ENCODE data around the gene HJV.

Gene HJV

DNA sequence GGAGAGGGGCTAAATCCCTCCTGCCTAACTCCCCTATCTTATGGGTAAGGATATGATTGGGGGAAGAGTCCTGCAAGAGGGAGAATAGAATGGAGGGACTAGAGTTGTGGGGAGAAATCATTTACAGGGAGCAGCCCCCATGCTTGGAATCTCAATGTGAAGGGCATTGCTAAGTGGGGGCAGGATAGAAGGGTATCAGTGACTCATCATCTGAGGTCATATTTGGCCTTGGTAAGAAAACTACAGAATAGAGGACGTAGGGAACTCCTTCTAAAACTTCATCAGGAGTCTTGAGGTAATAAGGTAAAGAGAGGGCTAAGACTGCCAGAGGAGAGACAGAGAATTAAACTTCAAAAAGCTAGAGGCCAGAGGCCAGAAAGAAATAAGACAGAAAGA lies 487 bp downstream of the HJV start:
- DNase-seq (ENCODE audit: low read depth in 2 of 2) = no peak

DNA sequence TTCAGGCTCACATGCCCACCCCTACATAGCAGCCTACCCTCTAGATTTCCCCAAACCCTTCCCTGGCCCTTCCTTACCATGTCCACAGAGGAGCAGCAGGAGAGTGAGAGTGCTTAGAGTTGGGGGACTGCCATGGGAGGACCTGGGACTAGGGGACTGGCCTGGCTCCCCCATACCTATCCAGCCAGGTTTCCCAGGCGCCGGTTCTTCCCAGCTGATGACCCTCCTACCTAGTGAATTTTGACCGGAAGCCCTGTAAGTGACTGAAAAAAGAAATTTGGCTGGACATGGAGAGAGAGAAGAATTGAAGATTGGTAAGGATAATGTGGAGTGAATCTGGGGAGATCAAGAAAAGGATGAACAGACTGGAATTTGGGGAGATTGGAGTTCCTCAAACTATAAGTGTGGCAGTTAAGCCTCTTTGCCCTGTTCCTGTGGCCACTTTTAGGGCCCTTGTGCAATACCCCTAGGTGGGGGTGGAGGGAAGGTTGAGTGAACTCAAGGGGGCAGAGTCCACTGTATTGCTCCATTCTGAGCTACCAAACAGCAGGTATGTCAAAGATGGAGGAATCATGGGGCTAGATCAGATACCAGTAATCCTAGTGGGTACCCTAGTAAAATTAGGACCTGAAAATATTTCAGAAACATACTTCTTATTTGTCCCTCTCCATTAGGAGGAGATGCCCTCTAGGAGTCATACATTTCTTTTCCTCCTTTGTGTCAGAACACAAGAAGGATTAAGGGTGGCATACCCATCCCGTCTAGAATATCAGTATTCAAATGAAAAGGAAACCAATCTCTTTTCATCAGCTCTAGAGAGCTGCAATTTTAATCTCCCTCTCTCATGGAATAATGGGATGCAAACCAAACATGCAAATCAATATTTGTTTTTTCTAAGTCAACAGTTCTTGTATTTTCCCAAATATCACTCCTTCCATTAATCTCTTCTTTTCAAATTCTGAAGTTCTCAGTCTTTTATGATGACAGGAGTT lies 1.2 kb downstream of the HJV start:
- DNase-seq (ENCODE audit: low read depth in 2 of 2) = no peak

DNA sequence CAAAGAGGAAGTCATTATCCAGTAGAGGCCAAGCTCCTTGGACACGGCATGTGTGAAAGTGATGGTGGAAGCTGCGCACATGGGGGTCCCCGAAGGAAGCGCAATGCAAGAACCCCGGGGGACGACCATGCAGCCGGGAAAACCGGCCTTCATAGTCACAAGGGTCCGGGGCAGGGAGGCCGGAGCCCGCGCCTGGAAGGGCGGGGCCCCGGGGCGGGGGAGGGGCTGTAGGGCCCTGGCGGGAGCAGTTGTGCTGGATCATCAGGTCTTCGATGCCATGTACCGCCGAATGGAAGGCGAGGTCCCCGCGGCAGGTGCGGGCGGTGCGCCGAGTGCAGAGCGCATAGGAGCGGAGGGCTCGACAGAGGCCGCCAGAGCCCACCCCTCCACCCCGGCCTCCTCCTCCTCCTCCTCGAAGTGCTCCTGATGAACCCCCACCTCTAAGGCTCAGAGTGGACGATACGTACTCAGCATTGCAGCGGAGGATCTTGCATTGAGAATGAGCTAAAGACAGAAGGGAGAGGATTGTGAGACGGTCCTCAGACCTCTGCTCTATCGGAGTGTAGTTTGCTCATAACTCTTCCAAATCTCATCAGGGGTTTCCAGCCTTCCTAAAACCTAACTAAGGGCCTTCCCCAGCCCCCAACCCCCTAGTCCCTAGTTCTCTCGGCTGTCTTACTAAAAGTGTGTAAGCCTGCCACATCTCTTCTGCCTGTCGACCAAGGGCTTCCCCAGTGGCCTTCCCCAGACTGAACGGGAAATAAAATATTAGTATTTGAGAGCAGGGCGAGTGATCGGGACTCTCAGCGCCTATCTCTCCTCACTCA lies 2.1 kb downstream of the HJV start:
- no peak for DNase-seq (ENCODE audit: low read depth in 2 of 2)

DNA sequence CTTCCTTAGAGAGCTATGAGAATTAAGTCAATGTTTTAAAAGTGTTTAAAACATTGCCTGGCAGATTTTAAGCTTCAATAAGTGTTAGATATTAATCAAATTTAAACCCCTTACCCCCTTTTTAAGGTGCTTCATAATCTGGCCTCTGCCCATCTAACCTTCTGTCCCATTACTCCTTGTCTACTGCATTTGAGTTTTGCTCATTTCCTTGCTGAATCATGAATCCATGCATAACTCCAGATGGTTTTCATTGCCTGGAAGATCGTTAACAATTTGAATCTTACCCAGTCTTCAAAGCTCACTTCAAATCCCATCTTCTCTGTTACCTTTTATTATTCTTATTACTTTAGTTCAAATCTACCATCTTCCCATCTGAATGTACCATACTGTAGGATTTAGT lies 4.6 kb downstream of the HJV start:
- no peak for DNase-seq (ENCODE audit: low read depth in 2 of 2)

DNA sequence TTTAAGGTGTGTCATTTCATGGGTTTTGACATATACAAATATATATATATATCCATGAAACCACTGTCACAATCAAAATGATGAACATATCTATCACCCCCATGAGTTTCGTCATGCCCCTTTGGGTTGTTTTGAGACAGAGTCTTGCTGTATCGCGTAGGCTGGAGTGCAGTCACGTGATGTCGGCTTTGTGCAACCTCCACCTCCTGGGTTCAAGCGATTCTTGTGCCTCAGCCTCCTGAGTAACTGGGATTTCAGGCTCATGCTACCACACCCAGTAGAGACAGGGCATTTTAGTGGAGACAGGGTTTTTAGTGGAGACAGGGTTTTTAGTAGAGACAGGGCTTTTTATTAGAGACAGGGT lies 8.0 kb downstream of the HJV start:
- no peak for DNase-seq (ENCODE audit: low read depth in 2 of 2)

DNA sequence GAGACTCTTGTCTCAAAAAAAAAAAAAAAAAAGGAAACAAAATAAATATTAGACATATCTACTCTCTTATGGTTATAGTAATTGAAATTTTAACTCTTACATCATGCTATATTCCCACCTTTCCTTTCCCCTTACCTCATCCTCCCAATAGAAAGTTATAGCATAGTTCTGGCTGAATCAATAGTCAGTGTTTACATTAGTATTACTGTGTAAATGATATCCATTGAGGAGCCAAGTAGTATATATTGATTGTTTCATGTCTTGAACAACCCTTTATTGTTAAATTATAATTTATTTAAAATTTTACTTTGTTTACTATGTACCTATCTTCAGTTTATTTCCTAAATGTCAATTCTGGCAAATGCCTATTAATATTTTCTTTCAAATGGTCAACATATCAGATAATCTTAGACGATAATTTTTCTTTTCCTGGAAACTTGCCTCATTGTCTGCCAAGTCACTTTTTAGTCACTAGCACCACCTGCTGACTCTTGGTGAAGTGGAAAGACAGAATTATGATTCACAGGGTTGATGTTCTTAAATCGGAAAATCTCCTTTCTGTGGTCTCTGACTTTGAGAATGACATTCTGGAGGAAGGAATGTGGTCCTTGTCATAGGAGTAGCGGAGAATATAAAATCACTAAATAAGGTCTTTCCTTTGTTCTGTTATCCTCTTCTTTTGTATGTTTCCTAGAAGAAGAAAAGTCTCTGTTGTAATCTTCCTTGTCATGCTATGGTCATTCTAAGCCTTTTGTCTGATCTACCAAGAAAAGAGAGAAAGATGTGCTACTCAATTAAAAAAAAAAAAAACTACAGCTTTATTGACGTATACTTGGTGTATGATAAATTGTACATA lies 8.6 kb downstream of the HJV start:
- peak in 1 of 2 donors; percentile 54 for DNase-seq (ENCODE audit: low read depth in 2 of 2)

DNA sequence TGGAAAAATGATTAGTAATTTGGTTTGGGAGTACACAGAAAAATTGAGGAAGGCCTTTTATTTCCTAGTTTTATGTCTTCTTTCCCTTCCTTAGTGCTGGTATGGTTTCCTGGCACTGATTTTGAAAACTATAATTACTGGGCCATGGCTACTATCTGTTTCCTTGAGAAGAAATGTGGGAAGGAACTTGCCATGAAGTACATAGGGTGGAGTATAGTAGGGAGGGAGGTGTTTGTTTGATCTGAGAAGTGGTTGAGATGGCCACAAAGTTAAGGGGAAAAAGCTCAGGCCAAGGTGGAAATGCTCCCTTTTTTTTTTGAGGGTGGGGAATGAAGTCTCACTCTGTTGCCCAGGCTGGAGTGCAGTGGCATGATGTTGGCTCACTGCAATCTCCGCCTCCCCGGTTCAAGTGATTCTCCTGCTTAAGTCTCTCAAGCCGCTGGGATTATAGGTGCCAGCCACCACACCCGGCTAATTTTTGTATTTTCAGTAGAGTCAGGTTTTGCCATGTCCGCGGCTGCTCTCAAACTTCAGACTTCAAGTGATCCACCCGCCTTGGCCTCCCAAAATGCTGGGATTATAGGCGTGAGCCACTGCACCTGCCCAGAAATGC lies 11.3 kb downstream of the HJV start:
- DNase-seq (ENCODE audit: low read depth in 2 of 2) = no peak

DNA sequence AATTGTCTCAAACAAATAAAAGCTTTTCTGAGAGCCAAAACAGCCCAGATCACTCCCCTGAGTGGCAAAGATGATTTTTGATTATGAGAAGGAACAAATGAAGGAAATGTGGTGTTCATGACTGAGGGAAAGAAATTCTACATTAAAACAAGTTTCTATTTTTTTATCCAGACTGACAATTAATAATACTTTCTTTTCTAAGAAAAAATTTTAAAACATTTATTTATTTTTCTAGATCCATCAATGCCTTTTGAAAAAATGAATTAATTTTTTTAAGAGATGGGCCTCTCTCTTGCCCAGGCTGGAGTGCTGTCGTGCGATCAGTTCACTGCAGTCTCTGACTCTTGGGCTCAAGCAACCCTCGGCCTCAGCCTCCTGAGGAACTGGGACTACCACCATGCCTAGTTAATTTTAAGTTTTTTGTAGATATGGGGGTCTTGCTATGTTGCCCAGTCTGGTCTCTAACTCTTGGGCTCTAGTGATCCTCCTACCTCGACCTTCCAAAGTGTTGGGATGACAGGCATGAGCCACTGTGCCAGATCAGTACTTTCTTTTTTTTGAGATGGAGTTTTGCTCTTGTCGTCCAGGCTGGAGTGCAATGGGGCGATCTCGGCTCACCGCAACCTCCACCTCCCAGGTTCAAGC lies 13.9 kb downstream of the HJV start:
- DNase-seq (ENCODE audit: low read depth in 2 of 2) = no peak

DNA sequence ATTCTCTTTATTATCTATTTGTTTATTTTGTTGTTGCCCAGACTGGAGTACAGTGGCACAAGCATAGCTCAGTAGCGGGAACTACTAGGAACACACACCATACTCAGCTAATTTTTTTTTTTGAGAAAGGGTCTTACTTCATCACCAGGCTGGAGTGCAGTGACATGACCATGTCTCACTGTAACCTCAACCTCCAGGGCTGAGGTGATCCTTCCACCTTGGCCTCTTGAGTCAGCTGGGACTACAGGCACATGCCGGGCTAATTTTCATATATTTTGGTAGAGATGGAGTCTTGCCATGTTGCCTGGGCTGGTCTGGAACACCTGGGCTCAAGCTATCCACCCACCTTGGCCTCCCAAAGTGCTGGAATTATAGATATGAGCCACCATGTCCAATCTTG lies 19.8 kb downstream of the HJV start:
- DNase-seq (ENCODE audit: low read depth in 2 of 2) = no peak

DNA sequence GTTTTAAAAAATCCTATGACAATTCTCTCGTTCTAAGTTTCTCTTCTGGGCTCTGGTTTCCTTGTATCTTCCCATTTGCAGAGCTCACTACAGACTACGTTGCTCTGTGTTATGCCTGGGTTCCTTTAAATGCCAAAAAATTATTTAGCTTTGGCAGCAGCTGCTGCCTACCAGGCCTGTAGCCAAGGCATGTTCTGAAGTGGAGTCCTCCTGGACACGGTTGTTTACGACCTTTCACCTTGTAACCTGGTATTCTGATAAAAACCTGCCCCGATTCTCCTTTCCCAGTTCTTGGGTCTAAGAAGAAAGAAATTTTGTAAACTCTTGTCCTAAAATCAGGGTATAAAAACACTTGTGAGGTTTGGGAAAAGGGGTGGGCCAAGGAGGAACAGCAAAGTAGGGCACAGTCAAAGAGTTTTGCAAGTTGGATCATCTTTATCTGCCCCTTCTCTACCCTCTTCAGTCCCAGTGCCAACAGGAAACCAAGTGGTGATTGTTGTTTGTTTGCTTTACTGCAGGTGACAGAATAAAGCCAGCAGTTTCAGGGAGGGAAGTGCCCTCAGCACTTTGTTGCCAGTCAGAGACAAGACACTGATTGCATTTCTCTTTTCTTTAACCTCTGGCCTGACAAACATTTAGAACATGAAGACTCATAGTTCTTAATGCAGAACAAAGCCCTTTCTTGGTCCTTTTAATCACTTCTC lies 22.1 kb downstream of the HJV start:
- DNase-seq (ENCODE audit: low read depth in 2 of 2) = no peak

DNA sequence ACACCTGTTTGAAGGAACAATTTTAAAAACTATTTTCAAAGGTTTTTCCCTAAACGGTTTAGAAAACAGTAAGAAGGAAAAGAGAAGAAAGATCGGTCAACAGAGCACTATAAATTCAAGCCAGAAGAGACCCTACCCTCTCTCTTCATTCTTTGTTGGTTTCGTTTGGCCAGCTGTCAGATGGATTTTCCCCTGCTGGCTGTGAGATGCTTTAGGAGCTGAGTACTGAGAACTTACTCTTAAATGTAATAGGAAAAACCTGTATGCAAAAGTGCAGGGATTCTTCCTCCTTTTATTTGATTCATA lies 23.9 kb downstream of the HJV start:
- DNase-seq (ENCODE audit: low read depth in 2 of 2) = no peak

DNA sequence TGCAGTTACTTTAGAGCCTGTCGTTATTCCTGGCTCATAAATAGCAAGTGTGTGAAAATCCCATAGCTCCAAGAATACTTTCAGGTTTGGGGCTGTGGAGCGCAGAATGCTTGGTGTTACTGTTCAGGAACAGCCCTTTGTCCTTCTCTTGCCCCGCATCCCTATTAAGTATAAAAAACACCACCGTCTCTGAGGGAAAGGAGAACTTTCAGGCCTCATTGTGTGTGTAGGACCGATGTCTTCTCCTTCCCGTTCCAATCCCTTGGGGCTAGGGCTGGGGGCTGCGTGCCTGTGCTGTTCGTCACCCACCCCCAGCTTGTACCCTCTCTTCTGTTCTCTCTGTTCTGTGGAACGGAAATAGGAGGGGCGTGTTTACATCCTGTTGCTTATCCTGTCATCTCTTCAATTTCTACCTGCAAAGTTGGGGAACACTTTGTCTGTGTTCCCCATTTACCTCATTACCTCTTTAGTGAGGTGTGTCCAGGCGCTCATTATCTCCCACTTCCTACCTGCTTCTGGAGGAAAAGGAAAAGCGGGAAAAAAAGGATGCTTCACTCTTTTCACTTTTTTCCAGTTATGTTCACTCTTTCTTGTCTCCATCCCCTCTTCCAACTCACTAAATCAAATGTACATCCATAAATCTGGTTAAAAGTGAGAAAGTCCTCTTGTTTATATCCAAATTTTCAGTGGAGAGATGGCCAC lies 24.4 kb downstream of the HJV start:
- peak in 1 of 2 donors; percentile 43 for DNase-seq (ENCODE audit: low read depth in 2 of 2)

DNA sequence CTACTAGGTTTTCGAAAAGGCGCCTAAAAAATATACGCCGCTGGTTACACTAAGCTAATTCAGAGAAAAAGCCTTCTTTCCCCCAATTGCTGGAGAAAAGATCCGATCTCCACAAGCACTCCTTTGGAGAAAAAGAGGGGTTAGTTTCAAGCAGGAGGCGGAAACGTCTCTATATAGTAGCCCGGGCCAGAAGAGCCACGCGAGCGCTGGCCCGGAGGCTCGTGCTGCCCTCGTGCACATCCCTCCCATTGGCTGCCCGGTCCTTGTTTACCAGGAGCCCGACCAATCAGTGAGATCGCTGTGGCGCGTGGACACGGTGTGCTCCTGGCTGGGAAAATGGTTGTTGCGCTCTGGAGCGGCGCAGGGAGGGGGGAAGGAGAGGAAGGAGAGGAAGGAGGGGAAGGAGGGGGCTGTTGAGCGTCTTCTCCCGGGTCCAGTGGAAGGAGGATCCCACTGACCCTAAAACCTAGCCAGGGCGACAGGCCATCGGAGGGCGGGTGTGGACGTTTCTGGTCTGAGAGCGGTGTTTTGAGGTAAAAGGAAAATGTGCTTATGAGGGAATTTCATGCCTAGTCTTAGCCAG lies 25.0 kb downstream of the HJV start, which contains the start of gene TXNIP:
Gene TXNIP, minus strand, starts transcription at position 147 of the 583 bp plus-strand sequence. CDS start 313 bp downstream, outside the sequence.
- peak; percentile 84 to 87 for DNase-seq (ENCODE audit: low read depth in 2 of 2)

DNA sequence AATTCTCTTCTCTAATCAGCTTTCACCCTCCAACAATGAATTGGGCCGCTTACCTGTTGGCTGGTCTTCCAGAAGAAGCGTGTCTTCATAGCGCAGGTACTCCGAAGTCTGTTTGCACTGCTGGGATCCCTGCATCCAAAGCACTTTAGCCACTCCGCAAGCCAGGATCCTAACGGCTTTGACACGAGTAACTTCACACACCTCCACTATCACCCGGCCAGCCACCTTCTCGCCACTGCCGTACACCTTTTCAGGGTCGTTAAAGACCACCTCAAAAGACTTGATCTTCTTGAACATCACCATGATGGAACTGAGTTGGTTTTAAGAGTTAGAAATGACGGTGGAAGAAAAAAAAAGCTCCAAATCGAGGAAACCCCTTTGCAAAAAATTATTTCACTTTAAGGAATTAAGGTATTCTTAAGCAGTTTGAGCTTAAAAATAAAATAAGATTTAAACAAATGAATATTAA lies 25.5 kb downstream of the HJV start:
- DNase-seq (ENCODE audit: low read depth in 2 of 2) = no peak

DNA sequence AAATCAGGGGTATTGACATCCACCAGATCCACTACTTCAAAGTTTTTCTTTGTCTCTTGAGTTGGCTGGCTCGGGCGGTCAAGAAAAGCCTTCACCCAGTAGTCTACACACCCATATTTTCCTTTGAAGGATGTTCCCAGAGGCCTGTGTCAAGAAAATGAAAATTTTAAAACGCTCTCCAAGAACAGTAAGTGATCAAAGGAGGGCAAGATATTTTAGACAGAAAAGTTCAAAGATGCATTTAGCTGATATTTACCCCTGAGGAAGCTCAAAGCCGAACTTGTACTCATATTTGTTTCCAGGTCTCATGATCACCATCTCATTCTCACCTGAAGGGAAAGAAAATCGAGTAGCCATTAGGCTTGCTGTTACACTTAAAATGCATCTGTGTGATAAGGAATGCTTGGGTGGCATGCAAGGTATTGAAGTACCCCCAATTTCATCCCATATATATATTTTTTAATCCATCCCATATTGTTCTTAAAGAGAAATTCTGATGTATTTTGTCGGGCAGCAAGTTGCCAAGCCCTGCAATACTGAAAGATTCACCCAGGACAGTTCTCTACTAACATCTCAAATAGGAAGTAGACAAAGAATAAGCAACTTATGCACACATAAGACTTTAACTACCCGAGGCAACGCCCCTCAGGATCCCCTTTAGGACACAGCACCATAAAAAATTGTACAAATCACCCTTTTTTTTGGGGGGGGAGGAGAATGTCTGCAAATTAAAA lies 26.2 kb downstream of the HJV start:
- DNase-seq (ENCODE audit: low read depth in 2 of 2) = no peak

DNA sequence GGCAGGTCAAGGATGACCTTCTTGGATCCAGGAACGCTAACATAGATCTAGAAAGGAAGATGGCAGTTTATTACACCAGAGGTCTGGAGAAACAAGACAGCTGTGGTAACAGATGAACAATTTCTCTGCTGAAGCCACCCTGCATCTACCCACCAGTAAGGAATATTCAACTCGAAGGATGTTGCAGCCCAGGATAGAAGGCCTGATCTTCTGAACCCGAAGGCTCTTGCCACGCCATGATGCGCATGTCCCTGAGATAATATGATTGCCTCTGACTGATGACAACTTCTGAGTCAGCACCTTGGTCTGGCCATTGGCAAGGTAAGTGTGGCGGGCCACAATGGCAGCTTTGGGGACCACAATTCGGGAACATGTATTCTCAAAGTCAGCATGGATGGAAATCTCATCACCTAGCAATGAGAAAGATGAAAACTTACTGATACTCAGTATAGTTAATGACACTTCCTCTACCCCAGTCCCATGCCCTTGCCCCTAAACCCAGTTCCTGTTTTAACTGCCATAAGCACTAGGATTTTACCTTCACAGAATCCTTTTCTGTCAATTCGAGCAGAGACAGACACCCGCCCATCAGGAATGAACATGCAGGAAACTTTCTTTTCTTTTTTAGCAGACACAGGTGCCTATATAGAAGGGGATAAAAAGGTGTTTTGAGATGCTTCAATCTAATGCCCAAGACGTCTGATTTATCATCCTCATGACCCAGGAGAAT lies 27.0 kb downstream of the HJV start:
- peak in 1 of 2 donors; percentile 33 for DNase-seq (ENCODE audit: low read depth in 2 of 2)

DNA sequence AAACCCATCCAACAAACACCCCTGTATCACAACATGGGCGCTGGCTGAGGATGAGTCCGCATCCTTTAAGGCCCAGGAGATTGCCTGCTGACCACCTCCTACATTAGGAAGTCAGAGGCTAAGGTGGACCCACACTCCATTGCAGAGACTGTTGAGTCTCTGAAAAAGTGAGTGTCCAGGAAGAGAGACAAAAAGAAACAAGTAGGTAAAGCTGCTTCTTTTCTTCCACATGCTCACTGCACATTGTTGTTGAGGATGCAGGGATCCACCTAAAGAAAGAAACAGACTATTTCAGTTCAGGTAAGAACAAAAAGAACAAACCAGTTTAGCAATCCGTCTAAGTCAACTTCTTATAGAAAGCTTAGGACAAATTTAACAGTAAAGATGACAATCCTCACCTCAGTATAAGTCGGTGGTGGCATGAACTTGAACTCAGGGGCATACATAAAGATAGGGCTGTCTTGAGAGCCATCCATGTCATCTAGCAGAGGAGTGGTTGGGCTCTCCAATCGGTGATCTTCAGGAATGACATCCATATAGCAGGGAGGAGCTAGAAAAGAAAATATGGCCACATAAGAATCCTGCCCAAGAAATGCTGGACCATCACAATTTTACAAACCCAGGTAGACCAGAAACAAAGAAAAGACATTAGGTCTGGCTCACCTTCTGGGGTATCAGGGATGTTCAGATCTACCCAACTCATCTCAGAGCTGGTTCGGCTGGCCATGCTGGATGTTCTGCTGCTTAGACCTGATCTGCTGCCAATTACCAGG lies 27.7 kb downstream of the HJV start:
- DNase-seq (ENCODE audit: low read depth in 2 of 2) = no peak

Measured in activated CD4-positive, alpha-beta T cell treated with anti-CD3 and anti-CD28 coated beads for 24 hours (primary cell).